HepG2 (cell line): Measurements from ENCODE around the gene MYL6B. TPM values are rescaled to one million over a fixed set of nuclear protein-coding genes. Genes with fewer than 3 reads are reported as not detected.
A peak's percentile ranks its signal among the peaks of the same experiment; 100 is the strongest.

Experiments used
- MEF2D ChIP-seq: sonication (generic); formaldehyde crosslinking; IDR thresholded peaks from 2 replicates; pipeline ENCODE4 v1.5.1; 2020; ENCODE audit warnings: mild to moderate bottlenecking, missing genetic modification reagents
- NONO ChIP-seq, 2 experiments: fragments of 450-650 bp in 1 of 2; sonication (generic) in 1 of 2; formaldehyde crosslinking in 1 of 2; IDR thresholded peaks in 1 of 2; conservative IDR thresholded peaks in 1 of 2; 2 replicates each; pipeline versions ENCODE4 v1.6.1 to v1.8.0; 2017 to 2022; ENCODE audit warnings: mild to moderate bottlenecking in 1 of 2, missing genetic modification reagents in 1 of 2, moderate library complexity in 1 of 2
- NRL ChIP-seq: sonication (generic); formaldehyde crosslinking; IDR thresholded peaks from 2 replicates; pipeline ENCODE4 v1.5.0; 2020; ENCODE audit warnings: missing genetic modification reagents, mild to moderate bottlenecking, moderate library complexity, borderline replicate concordance
- PHF8 ChIP-seq: sonication (generic); formaldehyde crosslinking; IDR thresholded peaks from 2 replicates; pipeline ENCODE4 v1.5.0; 2020; ENCODE audit warnings: missing genetic modification reagents
- PITX1 ChIP-seq: sonication (generic); formaldehyde crosslinking; IDR thresholded peaks from 2 replicates; pipeline ENCODE4 v1.5.1; 2020; ENCODE audit warnings: mild to moderate bottlenecking, missing genetic modification reagents
- POLR2A ChIP-seq, 2 experiments: IDR thresholded peaks; 2 replicates each; pipeline ENCODE4 v1.6.1; 2011; ENCODE audit warnings: low read depth in 2 of 2, low read length in 2 of 2, mild to moderate bottlenecking in 1 of 2, moderate library complexity in 1 of 2; ENCODE audit not compliant: insufficient read depth in 1 of 2
- RAD21 ChIP-seq: fragments of 450-650 bp; formaldehyde crosslinking; IDR thresholded peaks from 2 replicates; pipeline ENCODE4 v1.5.0; 2020; ENCODE audit warnings: mild to moderate bottlenecking
- SOX13 ChIP-seq, 3 experiments: fragments of 450-650 bp in 1 of 3; sonication (generic) in 1 of 3; formaldehyde crosslinking in 1 of 3; IDR thresholded peaks in 2 of 3; conservative IDR thresholded peaks in 1 of 3; 2 replicates each; pipeline versions ENCODE4 v1.5.0 to v1.6.1; 2016 to 2020; ENCODE audit warnings: antibody characterized with exemption in 1 of 3, mild to moderate bottlenecking in 1 of 3, missing compliant biosample characterization in 1 of 3, missing genetic modification reagents in 1 of 3, moderate library complexity in 1 of 3
- TARDBP ChIP-seq: sonication (generic); formaldehyde crosslinking; IDR thresholded peaks from 2 replicates; pipeline ENCODE4 v1.8.0; 2022; ENCODE audit warnings: mild to moderate bottlenecking, missing genetic modification reagents
- TBX2 ChIP-seq: sonication (generic); formaldehyde crosslinking; IDR thresholded peaks from 2 replicates; pipeline ENCODE4 v1.5.0; 2020; ENCODE audit warnings: missing genetic modification reagents, mild to moderate bottlenecking, borderline replicate concordance
- ZBTB38 ChIP-seq: sonication (generic); formaldehyde crosslinking; IDR thresholded peaks from 2 replicates; pipeline ENCODE4 v1.5.1; 2020; ENCODE audit warnings: mild to moderate bottlenecking, missing genetic modification reagents
- ZNF292 ChIP-seq: sonication (generic); formaldehyde crosslinking; IDR thresholded peaks from 2 replicates; pipeline ENCODE4 v1.8.1; 2022; ENCODE audit warnings: mild to moderate bottlenecking, low read depth, missing genetic modification reagents, borderline replicate concordance
- ZNF329 ChIP-seq: sonication (generic); formaldehyde crosslinking; IDR thresholded peaks from 2 replicates; pipeline ENCODE4 v1.9.0; 2021; ENCODE audit warnings: low read depth, mild to moderate bottlenecking, missing genetic modification reagents
- ZNF431 ChIP-seq: sonication (generic); formaldehyde crosslinking; IDR thresholded peaks from 2 replicates; pipeline ENCODE4 v1.9.0; 2022; ENCODE audit warnings: missing genetic modification reagents, low read depth, mild to moderate bottlenecking, borderline replicate concordance
- ZNF563 ChIP-seq: sonication (generic); formaldehyde crosslinking; IDR thresholded peaks from 2 replicates; pipeline ENCODE4 v1.8.0; 2022; ENCODE audit warnings: mild to moderate bottlenecking, moderate library complexity, missing genetic modification reagents
- ZNF615 ChIP-seq: sonication (generic); formaldehyde crosslinking; IDR thresholded peaks from 2 replicates; pipeline ENCODE4 v1.5.0; 2020; ENCODE audit warnings: mild to moderate bottlenecking, missing genetic modification reagents, borderline replicate concordance
- polyA plus RNA-seq, 8 experiments: library from polyadenylated mRNA; depleted of rRNA in 3 of 8; stranded (reverse) in 7 of 8; unstranded in 1 of 8; fragments of >200 nt; fragmentation: Illumina TruSeq in 4 of 8; extraction: Trizol in 4 of 8; gene quantifications; 2 replicates each; pipeline versions ENCODE4 v1.2.1 to v1.2.3, GENCODE V29; 2011 to 2016; ENCODE audit warnings: low read depth in 4 of 8, missing spikeins in 1 of 8, mixed read lengths in 1 of 8; ENCODE audit not compliant: insufficient read depth in 1 of 8
- total RNA-seq, 5 experiments: library from RNA; depleted of rRNA; stranded (reverse); fragments of >200 nt; fragmentation: Illumina TruSeq; extraction: Trizol; gene quantifications; 2 replicates each; pipeline ENCODE4 v1.2.3, GENCODE V29; 2016; ENCODE audit warnings: low read depth in 1 of 5
- TF ChIP-seq, protein P1 (sequence below): IDR thresholded peaks from 2 replicates; pipeline ENCODE4 v1.6.1; 2018; ENCODE audit warnings: missing genetic modification reagents, mild to moderate bottlenecking, missing compliant biosample characterization
- TF ChIP-seq, protein P2 (sequence below): sonication (generic); formaldehyde crosslinking; IDR thresholded peaks from 2 replicates; pipeline ENCODE4 v1.4.0; 2020; ENCODE audit warnings: missing genetic modification reagents
- TF ChIP-seq, protein P3 (sequence below): sonication (generic); formaldehyde crosslinking; IDR thresholded peaks from 2 replicates; pipeline ENCODE4 v1.8.1; 2023; ENCODE audit warnings: mild to moderate bottlenecking, moderate library complexity, missing genetic modification reagents
- TF ChIP-seq, protein P4 (sequence below): IDR thresholded peaks from 2 replicates; pipeline ENCODE4 v1.6.1; 2012; ENCODE audit warnings: inconsistent platforms

Gene MYL6B
- total and polyA plus RNA-seq, 2 of the 13 experiments (the other 11 are each of a cell fraction or from before 2014, with no cell fraction given) = 75.7 to 88.7 TPM

GRCh38 chr12:56157201-56158028 is 5.0 kb downstream of the MYL6B start (continued):
- TF ChIP-seq, protein P1, sequence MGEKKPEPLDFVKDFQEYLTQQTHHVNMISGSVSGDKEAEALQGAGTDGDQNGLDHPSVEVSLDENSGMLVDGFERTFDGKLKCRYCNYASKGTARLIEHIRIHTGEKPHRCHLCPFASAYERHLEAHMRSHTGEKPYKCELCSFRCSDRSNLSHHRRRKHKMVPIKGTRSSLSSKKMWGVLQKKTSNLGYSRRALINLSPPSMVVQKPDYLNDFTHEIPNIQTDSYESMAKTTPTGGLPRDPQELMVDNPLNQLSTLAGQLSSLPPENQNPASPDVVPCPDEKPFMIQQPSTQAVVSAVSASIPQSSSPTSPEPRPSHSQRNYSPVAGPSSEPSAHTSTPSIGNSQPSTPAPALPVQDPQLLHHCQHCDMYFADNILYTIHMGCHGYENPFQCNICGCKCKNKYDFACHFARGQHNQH (CRISPR knock-in tag) = no peak
- TF ChIP-seq, protein P2, sequence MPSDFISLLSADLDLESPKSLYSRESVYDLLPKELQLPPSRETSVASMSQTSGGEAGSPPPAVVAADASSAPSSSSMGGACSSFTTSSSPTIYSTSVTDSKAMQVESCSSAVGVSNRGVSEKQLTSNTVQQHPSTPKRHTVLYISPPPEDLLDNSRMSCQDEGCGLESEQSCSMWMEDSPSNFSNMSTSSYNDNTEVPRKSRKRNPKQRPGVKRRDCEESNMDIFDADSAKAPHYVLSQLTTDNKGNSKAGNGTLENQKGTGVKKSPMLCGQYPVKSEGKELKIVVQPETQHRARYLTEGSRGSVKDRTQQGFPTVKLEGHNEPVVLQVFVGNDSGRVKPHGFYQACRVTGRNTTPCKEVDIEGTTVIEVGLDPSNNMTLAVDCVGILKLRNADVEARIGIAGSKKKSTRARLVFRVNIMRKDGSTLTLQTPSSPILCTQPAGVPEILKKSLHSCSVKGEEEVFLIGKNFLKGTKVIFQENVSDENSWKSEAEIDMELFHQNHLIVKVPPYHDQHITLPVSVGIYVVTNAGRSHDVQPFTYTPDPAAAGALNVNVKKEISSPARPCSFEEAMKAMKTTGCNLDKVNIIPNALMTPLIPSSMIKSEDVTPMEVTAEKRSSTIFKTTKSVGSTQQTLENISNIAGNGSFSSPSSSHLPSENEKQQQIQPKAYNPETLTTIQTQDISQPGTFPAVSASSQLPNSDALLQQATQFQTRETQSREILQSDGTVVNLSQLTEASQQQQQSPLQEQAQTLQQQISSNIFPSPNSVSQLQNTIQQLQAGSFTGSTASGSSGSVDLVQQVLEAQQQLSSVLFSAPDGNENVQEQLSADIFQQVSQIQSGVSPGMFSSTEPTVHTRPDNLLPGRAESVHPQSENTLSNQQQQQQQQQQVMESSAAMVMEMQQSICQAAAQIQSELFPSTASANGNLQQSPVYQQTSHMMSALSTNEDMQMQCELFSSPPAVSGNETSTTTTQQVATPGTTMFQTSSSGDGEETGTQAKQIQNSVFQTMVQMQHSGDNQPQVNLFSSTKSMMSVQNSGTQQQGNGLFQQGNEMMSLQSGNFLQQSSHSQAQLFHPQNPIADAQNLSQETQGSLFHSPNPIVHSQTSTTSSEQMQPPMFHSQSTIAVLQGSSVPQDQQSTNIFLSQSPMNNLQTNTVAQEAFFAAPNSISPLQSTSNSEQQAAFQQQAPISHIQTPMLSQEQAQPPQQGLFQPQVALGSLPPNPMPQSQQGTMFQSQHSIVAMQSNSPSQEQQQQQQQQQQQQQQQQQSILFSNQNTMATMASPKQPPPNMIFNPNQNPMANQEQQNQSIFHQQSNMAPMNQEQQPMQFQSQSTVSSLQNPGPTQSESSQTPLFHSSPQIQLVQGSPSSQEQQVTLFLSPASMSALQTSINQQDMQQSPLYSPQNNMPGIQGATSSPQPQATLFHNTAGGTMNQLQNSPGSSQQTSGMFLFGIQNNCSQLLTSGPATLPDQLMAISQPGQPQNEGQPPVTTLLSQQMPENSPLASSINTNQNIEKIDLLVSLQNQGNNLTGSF = peak; percentile 72; the same call in 1 of the 2 replicates
- TF ChIP-seq TARDBP (CRISPR knock-in tag) (0 out of 2 replicates have a peak, but pooled peaks have one; percentile 7), SOX13 (IDR thresholded peaks at IDR 0.05) (no peak), SOX13 (CRISPR knock-in tag; conservative IDR thresholded peaks at IDR 0.05 in 1 of 2, IDR thresholded peaks at IDR 0.05 in 1 of 2) (peak in 1 of 2 experiments; percentile 73; a peak in 2 of 4 replicates), POLR2A (IDR thresholded peaks at IDR 0.05; ENCODE audit: insufficient read depth in 1 of 2, low read depth in 2 of 2, low read length in 2 of 2) (peak in 1 of 2 experiments; percentile 44; a peak in 1 of 4 replicates), ZBTB38 (CRISPR knock-in tag) (peak; percentile 97), ZNF329 (CRISPR knock-in tag) (no peak), ZNF431 (no peak), TBX2 (CRISPR knock-in tag) (0 out of 2 replicates have a peak, but pooled peaks have one; percentile 2), PITX1 (CRISPR knock-in tag) (no peak), PHF8 (peak; percentile 24; the same call in 1 of the 2 replicates), ZNF563 (CRISPR knock-in tag) (peak; percentile 41; the same call in 1 of the 2 replicates), NONO (IDR thresholded peaks at IDR 0.05) (no peak), NONO (CRISPR knock-in tag; conservative IDR thresholded peaks at IDR 0.05) (0 out of 2 replicates have a peak, but pooled peaks have one; percentile 18), RAD21 (CRISPR knock-in tag) (peak; percentile 30; the same call in 1 of the 2 replicates), NRL (CRISPR knock-in tag) (peak; percentile 71; the same call in 1 of the 2 replicates), ZNF615 (CRISPR knock-in tag) (no peak), MEF2D (CRISPR knock-in tag) (peak; percentile 14; the same call in 1 of the 2 replicates), ZNF292 (CRISPR knock-in tag) (0 out of 2 replicates have a peak, but pooled peaks have one; percentile 14)
- TF ChIP-seq, protein P3, sequence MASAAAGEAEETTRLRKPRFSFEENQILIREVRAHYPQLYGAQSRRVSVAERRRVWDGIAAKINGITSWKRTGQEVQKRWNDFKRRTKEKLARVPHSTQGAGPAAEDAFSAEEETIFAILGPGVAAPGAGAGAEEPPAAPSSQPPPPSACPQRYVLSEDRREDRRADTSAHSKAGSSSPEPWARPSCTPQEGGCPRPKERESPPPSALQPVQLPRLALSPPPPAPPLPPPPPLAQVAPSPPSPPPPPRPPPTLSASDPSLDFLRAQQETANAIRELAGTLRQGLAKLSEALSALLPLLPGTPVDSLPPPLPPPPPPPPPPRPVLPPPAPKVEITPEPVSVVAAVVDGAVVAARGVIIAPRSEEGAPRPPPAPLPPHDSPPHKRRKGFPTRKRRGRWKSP (CRISPR knock-in tag) = peak; percentile 46; the same call in 1 of the 2 replicates
- TF ChIP-seq, protein P4, sequence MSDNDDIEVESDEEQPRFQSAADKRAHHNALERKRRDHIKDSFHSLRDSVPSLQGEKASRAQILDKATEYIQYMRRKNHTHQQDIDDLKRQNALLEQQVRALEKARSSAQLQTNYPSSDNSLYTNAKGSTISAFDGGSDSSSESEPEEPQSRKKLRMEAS = peak; percentile 56; the same call in 1 of the 2 replicates
